Kidney epithelial cell (primary cell): ENCODE measurements around the gene ATXN7L1. TPM values are rescaled to one million over a fixed set of nuclear protein-coding genes. Genes with fewer than 3 reads are reported as not detected.

ENCODE experiments used
- DNase-seq: peaks from one replicate; pipeline ENCODE4 v3.0.0-alpha.2; 2010; ENCODE audit warnings: low read depth
- H3K27me3 ChIP-seq: 2 replicates; pipeline ENCODE4 v1.6.0; 2011; ENCODE audit warnings: low read length; ENCODE audit not compliant: control insufficient read depth, insufficient read depth
- H3K36me3 ChIP-seq: 2 replicates; pipeline ENCODE4 v1.5.1; 2011; ENCODE audit warnings: low read length; ENCODE audit not compliant: control insufficient read depth, insufficient read depth
- H3K4me3 ChIP-seq: 2 replicates; pipeline ENCODE4 v1.5.1; 2011; ENCODE audit warnings: low read depth, mild to moderate bottlenecking, control low read depth, low read length
- CTCF ChIP-seq: IDR thresholded peaks from 2 replicates; pipeline ENCODE4 v1.5.1; 2011; ENCODE audit warnings: mild to moderate bottlenecking, moderate library complexity, low read length, control low read depth, inconsistent platforms; ENCODE audit not compliant: insufficient read depth, poor library complexity, severe bottlenecking
- total RNA-seq: library from RNA; depleted of rRNA; stranded (reverse); fragments of >200 nt; gene quantifications from 2 replicates; pipeline ENCODE4 v1.2.3, GENCODE V29; 2015

The ATXN7L1 gene
- total RNA-seq, 1 donor from 2014 or later: 2.4 TPM

- Histone ChIP-seq H3K36me3 (no peaks in the 10 kb centered on the region), H3K27me3 (no peaks in the 10 kb centered on the region), H3K4me3 (no peak overlapping the region)
- no peak for TF ChIP-seq CTCF
- no peak for DNase-seq
Observed at GRCh38 chr7:105587909-105588635, 288.3 kb downstream of the ATXN7L1 start.

GRCh38 chr7:105585850-105586500 lies 290.4 kb downstream of the ATXN7L1 start:
- H3K4me3 ChIP-seq: no peak overlapping the region
- H3K36me3 ChIP-seq: no peaks in the 10 kb centered on the region
- DNase-seq: no peak
- no peaks in the 10 kb centered on the region for H3K27me3 ChIP-seq
- TF ChIP-seq CTCF: no peak

- H3K36me3 ChIP-seq: no peaks in the 10 kb centered on the region
- no peak overlapping the region for H3K4me3 ChIP-seq
- no peak for TF ChIP-seq CTCF
- no peaks in the 10 kb centered on the region for H3K27me3 ChIP-seq
- no peak for DNase-seq
Observed at GRCh38 chr7:105584165-105584564, 292.2 kb downstream of the ATXN7L1 start.

GRCh38 chr7:105583061-105583460 lies 293.3 kb downstream of the ATXN7L1 start:
- no peak overlapping the region for H3K4me3 ChIP-seq
- no peak for DNase-seq
- no peaks in the 10 kb centered on the region for H3K27me3 ChIP-seq
- no peaks in the 10 kb centered on the region for H3K36me3 ChIP-seq
- TF ChIP-seq CTCF: no peak

GRCh38 chr7:105581066-105581811 lies 295.2 kb downstream of the ATXN7L1 start, which contains the start of gene EFCAB10:
EFCAB10 (minus strand) TSS chr7:105581493; CDS start chr7:105581463, 30 bp downstream.
- DNase-seq: peak; percentile 61
- TF ChIP-seq CTCF: peak; percentile 27
- Histone ChIP-seq H3K27me3 (no peaks in the 10 kb centered on the region), H3K36me3 (no peaks in the 10 kb centered on the region), H3K4me3 (peak within 1 kb of the TSS; percentile 38)
